Stimulated activated CD8-positive, alpha-beta memory T cell treated with anti-CD3 and anti-CD28 coated beads, Interleukin-4, amount 100 ng/mL, for 48 hours (primary cell): Measurements from ENCODE around the gene HNRNPA2B1.

Experiments used
- DNase-seq: peaks from one replicate; pipeline ENCODE4 v3.0.0-alpha.2; 2020

The HNRNPA2B1 gene

GRCh38 chr7:26141077-26141476 lies 59.5 kb downstream of the HNRNPA2B1 start:
- no peak for DNase-seq

GRCh38 chr7:26140380-26140779 lies 60.2 kb downstream of the HNRNPA2B1 start:
- no peak for DNase-seq
